Psoas muscle (tissue), 8 donors: ENCODE data around the gene PCBP2. TPM values are rescaled to one million over a fixed set of nuclear protein-coding genes. Genes with fewer than 3 reads are reported as not detected.
A peak's percentile ranks its signal among the peaks of the same experiment; 100 is the strongest.
"Not testable (repeated sequence)": the region's sequence is repeated elsewhere in the genome, so short reads cannot be mapped to it uniquely, and the experiment has no call there.

Source experiments
- ATAC-seq, 4 donors: fragments of 200-7000 bp; cut with Tn5 transposase; one replicate each; pipeline ENCODE4 v1.9.1; 2020; ENCODE audit warnings: moderate library complexity in 3 of 4, mild to moderate bottlenecking in 2 of 4
- DNase-seq, 2 donors: peaks; one replicate each; pipeline ENCODE4 v3.0.0-alpha.2; 2020
- H3K27ac ChIP-seq: fragments of 200-600 bp; one replicate; pipeline ENCODE4 v1.8.0; 2022
- H3K27me3 ChIP-seq, 3 donors: fragments of 200-600 bp in 1 of 3; one replicate each; pipeline versions ENCODE4 v1.6.1 to v1.8.0; 2013 to 2022; ENCODE audit warnings: low read length in 2 of 3, mild to moderate bottlenecking in 2 of 3, moderate library complexity in 1 of 3; ENCODE audit not compliant: insufficient read depth in 3 of 3
- H3K36me3 ChIP-seq, 2 donors: fragments of 200-600 bp in 1 of 2; one replicate each; pipeline versions ENCODE4 v1.6.1 to v1.8.0; 2013 to 2022; ENCODE audit warnings: low read depth in 1 of 2, mild to moderate bottlenecking in 1 of 2, moderate library complexity in 1 of 2; ENCODE audit not compliant: insufficient read depth in 1 of 2
- H3K4me1 ChIP-seq: fragments of 200-600 bp; one replicate; pipeline ENCODE4 v1.8.0; 2022
- H3K4me3 ChIP-seq: fragments of 200-600 bp; one replicate; pipeline ENCODE4 v1.8.0; 2022; ENCODE audit warnings: mild to moderate bottlenecking
- H3K9me3 ChIP-seq: fragments of 200-600 bp; one replicate; pipeline ENCODE4 v1.8.0; 2022
- CTCF ChIP-seq: fragments of 200-600 bp; IDR thresholded peaks from one replicate; pipeline ENCODE4 v1.8.0; 2022; ENCODE audit warnings: antibody characterized with exemption
- WGBS, 3 donors: extraction: QIAGEN DNeasy Blood & Tissue Kit; methylation state at CpG; one replicate each; pipeline versions ENCODE4 v1.1.6 to v1.1.7; 2013; 5-methylcytosine and 5-hydroxymethylcytosine counted together
- intact Hi-C, 2 donors: fragments of 100-400 bp; cut with DNase I; formaldehyde crosslinking; loops; one replicate each; pipeline versions ENCODE4 v1.11.0 to v1.14.2; 2022
- long read RNA-seq, 2 donors: library from polyadenylated mRNA; unstranded; transcript quantifications; one replicate each; pipeline ENCODE4 v2.0.0, GENCODE V29; 2021
- polyA plus RNA-seq, 3 donors: library from polyadenylated mRNA; stranded (reverse); fragments of 200-250 nt; gene quantifications; one replicate each; pipeline ENCODE4 v1.2.3, GENCODE V29; 2013
- total RNA-seq, 4 donors: library from RNA; stranded (reverse); fragmentation: NEBNext Ultra II Directional in 2 of 4; extraction: Animal tissue kit (Norgen Biotek cat#: 25700) in 2 of 4; gene quantifications; one replicate each; pipeline versions ENCODE4 v1.2.1 to v1.2.4, GENCODE V29; 2021 to 2023
- donor health status: healthy with polysubstance abuse.
- donor health status: DM: no; HTN: no; CAD: no; lungs with moderate emphysema.
- donor health status: Bipolar disorder and iron deficiency.
- donor health status: healthy.
- donor health status: DM: yes; HTN: yes; CAD: no.
- donor health status: DM: no; HTN: no; CAD: no.
- donor health status: DM: no; HTN: no; CAD: no.
- donor health status: DM: yes; HTN: yes; CAD: no.

Gene PCBP2
- total RNA-seq: 100 to 1,000 TPM; 354 to 507 (median 439) TPM
- polyA plus RNA-seq: 100 to 1,000 TPM; 254 to 469 (median 365) TPM
- long read RNA-seq, donor 1, transcript PCBP2-201 (14 exons, 1,730 nt): major isoform, 5 of 61 reads
- long read RNA-seq, donor 1, partial matches to known transcripts: 32 of 61 reads
- long read RNA-seq, donor 1, other reads (novel, unspliced or antisense): 13 of 61 reads
- long read RNA-seq, donor 2, transcript PCBP2-207 (15 exons, 1,457 nt): major isoform, 14 of 138 reads
- long read RNA-seq, donor 2, transcript PCBP2-202 (15 exons, 1,814 nt): minor isoform, 6 of 138 reads
- long read RNA-seq, donor 2, transcript PCBP2-205 (14 exons, 3,077 nt): minor isoform, 6 of 138 reads
- long read RNA-seq, donor 2, transcript PCBP2-201 (14 exons, 1,730 nt): minor isoform, 12 of 138 reads
- long read RNA-seq, donor 2, partial matches to known transcripts: 47 of 138 reads
- long read RNA-seq, donor 2, other reads (novel, unspliced or antisense): 39 of 138 reads

- Histone ChIP-seq H3K4me3 (peak within 1 kb of the TSS; percentile 83), H3K27me3 (no peaks in the 10 kb centered on the region), H3K4me1 (peaks cover 30% of the 10 kb centered on the region), H3K9me3 (no peaks in the 10 kb centered on the region), H3K36me3 (peaks cover 14 to 46% of the 10 kb centered on the region in 2 donors), H3K27ac (peak within 1 kb of the TSS; percentile 93)
- ATAC-seq (peak; percentile 93 to 96 (median 94)), DNase-seq (peak; percentile 98 to 99)
- peak; percentile 81 for TF ChIP-seq CTCF
- intact Hi-C loops: loop anchor here in 1 of 2 donors (5.0 kb wide), 2 partner anchors 46 to 229 kb away; partner anchors contain the start of gene MAP3K12
- 0% methylated on average over 27 to 32 of the region's 32 CpGs for WGBS, 3 donors
Measured at GRCh38 chr12:53451661-53452158, at the start of gene PCBP2. Gene PCBP2 (plus strand): TSS chr12:53452102. CDS start chr12:53454801, 2,699 bp downstream.

- H3K9me3 ChIP-seq, H3K4me1 ChIP-seq, H3K4me3 ChIP-seq, H3K27ac ChIP-seq, ATAC-seq, H3K27me3 ChIP-seq, DNase-seq, intact Hi-C loops: not testable (repeated sequence)
- peaks cover 3 to 32% of the 10 kb centered on the region in 2 donors for H3K36me3 ChIP-seq
- 95 to 96% (median 95%) methylated on average over 16 of the region's 16 CpGs for WGBS, 3 donors
Measured at GRCh38 chr12:53402351-53402750, 49.6 kb upstream of the PCBP2 start.

- no peak for DNase-seq
- Histone ChIP-seq H3K36me3 (peaks cover 3 to 37% of the 10 kb centered on the region in 2 donors), H3K9me3 (no peaks in the 10 kb centered on the region), H3K27me3 (no peaks in the 10 kb centered on the region), H3K4me3 (no peak overlapping the region), H3K4me1 (peaks cover 4% of the 10 kb centered on the region), H3K27ac (no peak overlapping the region)
- WGBS, 3 donors: 76 to 86% (median 81%) methylated on average over 7 of the region's 7 CpGs
- intact Hi-C loops: no loop called here
- TF ChIP-seq CTCF: no peak
- ATAC-seq: no peak
Measured at GRCh38 chr12:53402871-53403270, 49.0 kb upstream of the PCBP2 start.

GRCh38 chr12:53410951-53411350 is 41.0 kb upstream of the PCBP2 start:
- TF ChIP-seq CTCF: no peak
- ATAC-seq (peak in 1 of 4 donors; percentile 10), DNase-seq (no peak)
- no peaks in the 10 kb centered on the region for H3K9me3 ChIP-seq
- no peak overlapping the region for H3K27ac ChIP-seq
- no peaks in the 10 kb centered on the region for H3K27me3 ChIP-seq
- H3K4me1 ChIP-seq: no peaks in the 10 kb centered on the region
- H3K36me3 ChIP-seq: peaks cover 15 to 85% of the 10 kb centered on the region in 2 donors
- no peak overlapping the region for H3K4me3 ChIP-seq
- WGBS, 3 donors: 87 to 92% (median 88%) methylated on average over 5 of the region's 5 CpGs
- intact Hi-C loops: no loop called here

GRCh38 chr12:53413485-53414204 is 38.3 kb upstream of the PCBP2 start:
- 65 to 74% (median 66%) methylated on average over 3 of the region's 3 CpGs for WGBS, 3 donors
- H3K4me1 ChIP-seq: no peaks in the 10 kb centered on the region
- no peak overlapping the region for H3K4me3 ChIP-seq
- no peak for DNase-seq
- no peaks in the 10 kb centered on the region for H3K9me3 ChIP-seq
- H3K36me3 ChIP-seq: peaks cover 12 to 58% of the 10 kb centered on the region in 2 donors
- no peak overlapping the region for H3K27ac ChIP-seq
- TF ChIP-seq CTCF: no peak
- ATAC-seq: no peak
- H3K27me3 ChIP-seq: no peaks in the 10 kb centered on the region
- intact Hi-C loops: no loop called here
